ENCODE measurements around the gene CDCA7.
"Not testable (repeated sequence)": the region's sequence is repeated elsewhere in the genome, so short reads cannot be mapped to it uniquely, and the experiment has no call there.

The CDCA7 gene

DNA sequence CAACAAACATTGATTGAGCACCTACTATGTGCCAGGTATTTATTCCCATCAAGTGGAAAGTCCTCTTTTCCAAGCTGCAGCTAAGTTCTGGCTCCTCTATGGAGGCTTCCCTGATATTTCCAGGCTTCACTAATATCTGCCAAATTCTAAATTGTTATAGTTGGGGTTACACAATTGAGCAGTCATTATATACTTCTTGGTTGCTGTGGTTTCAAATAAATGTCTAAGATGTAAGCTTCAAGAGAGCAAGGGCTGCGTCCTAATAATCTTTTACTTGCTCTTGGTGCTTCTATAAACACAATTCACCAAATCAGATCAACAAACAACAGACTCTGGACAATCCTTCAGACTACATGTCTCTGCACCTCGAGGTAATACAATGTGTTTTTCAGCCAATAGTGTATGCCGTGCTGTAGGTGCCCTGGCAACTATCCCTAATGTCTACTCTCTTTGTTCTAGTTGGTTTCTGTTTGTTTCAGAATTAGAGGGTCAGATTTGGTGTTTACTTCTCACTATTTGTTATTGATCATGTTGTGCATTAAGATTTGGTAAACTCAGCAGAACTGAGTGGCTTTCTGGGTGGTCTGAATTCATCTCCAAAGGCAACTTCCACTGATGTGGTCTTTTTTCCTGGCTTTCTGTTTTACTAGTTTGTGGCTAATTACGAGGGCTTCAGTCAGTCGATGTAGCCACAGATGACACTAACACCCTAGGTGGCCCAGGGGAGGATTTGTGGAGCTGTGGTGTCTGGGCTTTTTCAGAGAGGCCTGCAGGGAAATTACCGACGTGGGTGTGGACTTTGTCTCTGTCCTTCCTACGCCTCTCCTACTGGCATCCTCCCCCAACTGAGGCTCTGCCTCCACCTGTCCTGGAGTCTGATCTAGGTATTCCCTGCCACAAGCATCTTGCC, 50.4 kb downstream of the CDCA7 start:
- DNase-seq = no peak

DNA sequence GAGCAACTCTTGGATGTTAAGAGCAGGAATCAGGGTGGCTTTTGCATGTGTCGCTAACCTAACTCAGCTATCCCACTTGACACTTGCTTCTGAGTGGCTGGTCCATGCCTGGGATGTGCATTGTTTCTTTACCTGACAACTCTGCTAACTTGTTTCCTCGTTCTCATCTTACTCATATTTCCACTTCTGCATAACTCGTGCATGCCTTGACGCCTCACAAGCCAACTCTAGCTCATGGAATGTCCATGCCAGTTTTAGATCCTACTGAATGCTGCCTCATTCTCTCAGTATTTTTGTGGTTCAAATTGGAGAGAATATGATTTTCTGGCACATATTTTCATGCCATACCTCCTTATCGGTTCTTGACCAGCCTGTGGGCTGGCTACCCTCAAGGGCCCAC, 52.5 kb downstream of the CDCA7 start:
- DNase-seq = no peak

DNA sequence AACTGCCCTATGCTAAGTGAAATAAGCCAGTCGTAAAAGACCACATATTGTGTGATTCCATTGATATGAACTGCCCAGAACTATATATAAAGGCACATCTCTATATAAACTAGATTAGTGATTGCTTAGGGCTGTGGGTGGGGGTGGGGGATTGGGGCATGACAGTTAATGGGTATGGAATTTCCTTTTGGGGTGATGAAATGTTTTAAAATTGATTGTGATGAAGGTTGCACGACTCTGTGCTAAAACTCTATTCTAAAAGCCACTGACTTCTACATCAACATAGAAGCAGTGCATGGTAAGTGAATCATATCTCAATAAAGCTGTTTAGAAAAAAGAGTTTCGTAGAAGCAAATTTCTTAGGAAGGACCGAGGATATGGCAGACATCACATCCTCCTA, 53.0 kb downstream of the CDCA7 start:
- DNase-seq = no peak

DNA sequence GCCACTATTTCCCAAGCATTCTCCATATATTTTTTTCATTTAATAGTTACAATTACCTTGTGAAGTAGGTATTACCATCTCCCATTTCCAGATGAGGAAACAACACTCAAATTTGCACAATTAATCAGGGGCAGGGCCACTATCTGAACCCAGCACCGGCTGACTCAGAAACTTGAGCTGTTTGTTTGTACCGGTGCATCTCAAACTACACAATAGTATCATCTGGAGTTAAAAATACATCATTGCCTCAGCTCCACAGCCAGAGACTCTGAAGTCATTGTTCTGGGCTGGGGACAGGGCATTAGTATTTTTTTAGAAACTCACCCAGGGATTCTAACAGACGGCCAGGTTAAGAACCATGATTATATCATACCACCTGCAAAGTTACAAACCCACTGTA, 55.9 kb downstream of the CDCA7 start:
- DNase-seq = no peak

DNA sequence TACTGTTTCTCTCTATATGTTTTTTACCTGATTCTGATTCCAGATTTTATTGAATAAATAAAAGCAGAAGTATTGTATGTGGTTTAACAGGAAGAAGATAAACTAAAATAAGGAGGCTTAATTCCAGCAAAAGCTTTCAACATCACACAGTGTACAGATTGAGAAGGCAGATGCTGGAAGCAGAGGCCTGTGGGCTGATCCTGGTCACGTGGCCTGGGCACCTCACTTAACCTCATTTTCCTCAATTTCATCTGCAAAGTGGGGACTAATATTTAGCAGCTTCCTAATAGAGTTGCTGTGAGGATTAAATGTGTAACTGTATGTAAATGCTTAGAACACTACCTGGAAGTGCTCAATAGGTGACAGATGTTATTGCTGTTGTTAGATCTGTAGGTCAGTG, 58.0 kb downstream of the CDCA7 start:
- DNase-seq = no peak

DNA sequence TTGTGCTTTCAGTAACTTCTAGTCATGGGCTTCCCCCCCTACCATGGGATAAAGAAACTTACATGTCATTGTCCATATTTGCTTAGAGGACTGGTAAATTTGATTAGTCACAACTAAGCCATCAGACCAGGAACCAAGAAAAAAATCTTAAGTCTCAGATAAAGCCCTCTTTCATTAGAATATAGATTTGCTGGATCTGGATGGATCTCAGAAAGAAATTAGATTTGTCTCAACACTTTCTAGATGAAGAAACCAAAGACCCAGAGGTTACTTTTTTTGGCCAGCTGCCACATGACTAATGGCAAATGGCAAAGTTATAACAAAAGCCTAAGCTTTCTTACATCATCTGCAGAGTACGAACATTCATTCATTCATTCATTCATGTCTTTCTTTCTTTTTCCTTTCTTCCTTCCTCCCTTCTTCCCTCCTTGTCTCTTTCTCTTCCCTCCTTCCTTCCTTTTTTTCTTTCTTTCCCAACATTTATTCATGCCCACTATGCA, 60.2 kb downstream of the CDCA7 start:
- DNase-seq = no peak

DNA sequence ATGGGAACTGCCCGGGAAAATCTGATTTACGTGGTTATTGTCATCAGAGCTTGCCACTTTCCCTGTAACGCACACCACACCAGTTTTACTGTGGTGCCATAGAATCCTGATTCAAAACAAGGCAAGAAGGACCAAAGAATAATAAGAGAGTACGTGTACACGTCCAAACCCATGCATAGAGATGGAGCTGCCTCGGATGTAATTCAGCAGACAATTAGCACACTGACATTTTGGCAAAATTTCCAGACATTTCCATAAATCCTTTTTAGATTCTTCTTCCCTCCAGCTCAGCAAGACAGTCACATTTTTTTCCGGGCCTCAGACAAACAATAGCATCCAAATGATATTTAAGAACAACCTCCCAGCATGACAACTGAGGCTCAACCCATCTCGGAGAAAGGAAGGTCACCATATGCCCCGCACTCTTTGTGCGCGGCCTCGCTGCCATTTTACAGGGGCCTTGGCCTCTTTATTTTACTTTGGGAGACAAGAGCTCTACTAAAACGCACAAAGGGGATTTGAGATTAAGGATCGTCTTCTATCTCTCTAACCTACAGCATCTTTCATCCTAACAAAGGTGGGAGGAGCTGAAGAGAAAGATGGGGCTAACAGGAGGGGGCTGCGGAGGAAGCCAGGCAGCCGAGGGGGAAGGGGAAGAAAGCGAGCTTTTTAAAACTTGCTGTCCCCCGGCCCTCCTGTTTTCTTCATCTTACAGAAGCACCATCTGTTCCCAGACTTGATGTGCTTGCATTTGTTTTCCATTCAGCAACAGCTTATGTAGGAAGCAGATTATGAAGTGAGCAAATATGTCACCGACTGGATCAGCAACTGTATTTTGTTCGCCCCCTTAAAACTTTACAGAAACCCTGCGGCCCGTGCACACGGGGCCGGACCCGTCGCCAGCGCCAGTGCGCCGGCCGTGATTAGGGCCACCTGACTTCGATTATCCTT, 61.0 kb downstream of the CDCA7 start:
- no peak for DNase-seq

DNA sequence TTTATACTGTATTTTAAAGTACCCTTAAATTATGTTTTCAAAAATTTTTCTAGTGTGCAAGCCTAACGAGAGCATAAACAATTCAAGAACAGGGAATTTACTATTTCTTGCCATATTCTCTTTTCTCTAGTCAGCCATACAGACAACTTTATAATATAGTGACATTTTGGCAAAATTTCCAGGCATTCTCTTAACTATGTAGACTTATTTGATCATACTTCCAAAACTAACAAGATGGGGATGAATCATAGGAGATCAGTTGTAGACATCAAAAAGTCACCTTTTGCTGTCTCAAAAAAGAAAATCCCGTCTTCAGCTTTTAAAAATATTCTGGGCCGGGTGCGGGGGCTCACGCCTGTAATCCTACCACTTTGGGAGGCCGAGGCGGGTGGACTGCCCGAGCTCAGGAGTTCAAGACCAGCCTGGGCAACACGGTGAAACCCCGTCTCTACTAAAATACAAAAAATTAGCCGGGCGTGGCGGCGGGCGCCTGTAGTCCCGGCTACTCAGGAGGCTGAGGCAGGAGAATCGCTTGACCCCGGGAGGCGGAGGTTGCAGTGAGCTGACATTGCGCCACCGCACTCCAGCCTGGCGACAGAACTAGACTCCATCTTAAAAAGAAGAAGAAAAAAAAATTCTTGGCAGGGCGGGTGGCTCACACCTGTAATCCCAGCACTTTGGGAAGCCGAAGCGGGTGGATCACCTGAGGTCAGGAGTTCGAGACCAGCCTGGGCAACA, 61.9 kb downstream of the CDCA7 start:
- not testable (repeated sequence) for DNase-seq

DNA sequence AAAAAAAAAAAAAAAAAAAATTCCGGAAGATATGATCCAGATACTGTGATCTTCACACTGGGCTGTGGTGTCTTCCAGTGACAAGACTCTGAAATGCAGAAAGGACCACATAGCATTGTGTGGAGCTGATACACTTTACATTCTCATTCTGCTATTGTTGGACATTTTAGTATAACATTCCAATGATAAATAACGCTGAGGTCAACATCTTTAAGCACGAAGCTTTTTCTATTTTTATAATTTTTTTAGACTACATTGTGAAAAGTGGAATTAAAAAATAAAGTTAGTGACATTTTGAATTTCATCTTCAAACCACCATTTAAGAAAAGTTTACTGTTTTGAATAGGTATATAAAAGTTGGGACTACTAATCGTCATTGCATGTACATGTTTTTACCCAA, 62.7 kb downstream of the CDCA7 start:
- DNase-seq = no peak

DNA sequence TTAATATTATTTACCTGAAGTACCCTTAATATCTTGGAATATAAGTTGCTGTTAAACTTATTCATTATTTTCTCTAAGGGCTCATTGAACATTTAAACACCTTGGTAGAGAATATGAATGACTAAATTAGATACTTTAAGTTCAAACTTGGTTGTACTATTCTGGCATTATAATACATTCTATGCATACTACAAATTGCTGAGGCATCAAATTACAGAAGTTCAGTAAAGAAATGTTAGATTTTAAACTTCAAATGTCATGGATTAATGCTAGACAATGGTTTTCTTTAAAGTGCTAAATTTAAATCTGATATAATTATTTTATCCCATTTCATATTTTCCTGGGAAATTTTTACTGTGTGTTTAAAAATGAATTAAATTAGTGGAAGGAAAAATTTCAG, 63.1 kb downstream of the CDCA7 start:
- DNase-seq = no peak

All from activated T-cell treated with anti-CD3 and anti-CD28 coated beads, Interleukin-2, amount 50 U/mL, for 1 hour (primary cell).